CD4-positive, alpha-beta T cell treated with Interleukin-6 at 100 ng/mL for 8 hours (primary cell): ENCODE data around the gene SPRR3.

ENCODE experiments used
- DNase-seq: peaks from one replicate; pipeline ENCODE4 v3.0.0-alpha.2; 2020; ENCODE audit warnings: mixed read lengths, low spot score

Gene SPRR3, protein sequence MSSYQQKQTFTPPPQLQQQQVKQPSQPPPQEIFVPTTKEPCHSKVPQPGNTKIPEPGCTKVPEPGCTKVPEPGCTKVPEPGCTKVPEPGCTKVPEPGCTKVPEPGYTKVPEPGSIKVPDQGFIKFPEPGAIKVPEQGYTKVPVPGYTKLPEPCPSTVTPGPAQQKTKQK

DNA sequence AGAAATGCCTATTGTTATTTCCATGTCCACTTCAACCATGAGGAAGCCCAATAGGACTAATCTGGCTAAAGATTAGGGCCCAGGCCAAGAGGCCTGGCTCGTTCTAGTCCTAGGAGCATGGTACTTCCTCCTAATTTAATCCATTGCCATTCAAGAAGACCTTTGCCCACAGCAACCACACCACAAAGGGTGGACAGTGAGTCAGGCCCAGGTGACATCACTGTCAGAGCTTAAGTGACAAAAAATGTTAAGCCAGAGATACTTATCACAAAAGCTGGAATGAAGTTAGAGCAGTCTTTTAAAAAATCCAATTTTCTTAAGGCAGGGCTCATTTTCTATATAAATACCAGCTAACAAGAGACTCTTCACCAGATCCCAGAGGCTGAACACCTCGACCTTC lies at the start of gene SPRR3:
SPRR3 (plus strand) TSS at position 368 of the 400 bp plus-strand sequence. CDS start 1,272 bp downstream, outside the sequence.
- no peak for DNase-seq

DNA sequence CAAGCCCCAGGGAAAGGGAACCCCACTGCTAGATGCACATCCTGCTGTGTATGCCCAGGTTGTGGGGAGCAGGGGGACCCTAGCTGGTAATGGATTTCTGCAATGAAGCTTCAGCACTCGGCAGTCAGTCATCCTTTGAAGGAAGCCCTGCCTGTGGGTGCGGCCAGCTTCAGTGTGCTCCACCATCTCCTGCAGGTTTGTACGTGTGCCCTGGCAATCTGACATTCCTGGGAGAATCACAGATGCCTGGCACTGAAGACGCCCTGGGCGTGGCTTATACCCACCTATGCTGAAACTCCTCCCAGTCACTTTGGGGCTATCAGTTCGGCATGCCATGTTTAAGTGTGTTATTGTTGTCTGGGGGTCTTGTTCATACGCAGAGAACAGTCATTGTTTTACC lies 47.8 kb upstream of the SPRR3 start:
- DNase-seq: no peak

DNA sequence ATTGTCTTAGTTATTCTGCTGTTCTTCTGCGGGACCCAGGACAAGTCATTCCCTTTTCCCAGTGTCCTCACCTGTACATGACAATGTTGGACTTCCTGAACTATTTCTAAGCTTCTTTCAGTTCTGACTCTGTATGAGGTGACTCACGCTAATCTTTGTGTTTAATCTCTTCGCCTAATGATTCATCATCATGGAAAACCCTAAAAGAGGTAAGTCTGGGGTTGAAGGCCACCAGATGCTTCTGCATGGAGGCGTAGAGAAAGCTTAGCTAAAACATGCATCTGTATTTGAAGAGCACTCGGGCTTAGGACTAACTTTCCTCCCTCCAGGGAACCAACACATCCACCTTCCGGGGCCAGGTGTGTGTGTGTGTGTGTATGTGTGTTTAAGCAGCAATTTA lies 47.1 kb upstream of the SPRR3 start:
- DNase-seq: no peak

DNA sequence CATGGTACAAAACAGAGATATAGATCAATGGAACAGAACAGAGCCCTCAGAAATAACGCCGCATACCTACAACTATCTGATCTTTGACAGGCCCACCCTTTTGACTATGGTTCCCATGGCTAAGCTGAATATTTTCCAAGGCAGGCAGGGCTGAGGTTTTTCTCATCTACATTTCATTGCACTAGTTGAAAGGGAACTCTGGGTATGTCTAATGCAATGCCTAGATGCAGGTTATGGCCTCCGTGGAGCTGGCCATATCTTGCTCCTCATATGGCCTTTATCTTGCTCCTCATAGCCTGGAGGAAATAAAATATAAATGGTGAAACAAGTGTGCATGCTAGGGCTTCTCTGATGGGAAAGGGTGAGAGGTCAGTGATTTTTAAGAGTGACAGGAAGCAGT lies 44.0 kb upstream of the SPRR3 start:
- no peak for DNase-seq

DNA sequence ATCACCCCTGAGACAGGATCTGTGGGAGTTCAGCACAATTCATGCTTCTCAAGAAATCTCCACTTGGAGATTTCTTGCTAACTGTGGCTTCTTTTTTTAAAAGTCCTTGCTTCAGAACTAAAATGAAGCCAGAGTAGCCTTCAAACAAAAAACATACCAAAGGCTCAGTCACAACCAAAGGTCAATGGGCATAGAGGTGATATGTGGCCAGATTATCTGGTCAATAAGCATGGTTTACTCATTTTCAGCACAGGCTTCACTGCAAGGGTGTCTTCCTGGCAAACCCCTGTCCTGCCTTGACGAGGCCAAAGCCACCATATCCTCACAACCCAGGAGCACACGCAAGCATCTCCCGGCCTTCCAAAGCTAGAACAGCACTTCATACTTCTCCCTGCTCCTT lies 42.3 kb upstream of the SPRR3 start:
- no peak for DNase-seq

DNA sequence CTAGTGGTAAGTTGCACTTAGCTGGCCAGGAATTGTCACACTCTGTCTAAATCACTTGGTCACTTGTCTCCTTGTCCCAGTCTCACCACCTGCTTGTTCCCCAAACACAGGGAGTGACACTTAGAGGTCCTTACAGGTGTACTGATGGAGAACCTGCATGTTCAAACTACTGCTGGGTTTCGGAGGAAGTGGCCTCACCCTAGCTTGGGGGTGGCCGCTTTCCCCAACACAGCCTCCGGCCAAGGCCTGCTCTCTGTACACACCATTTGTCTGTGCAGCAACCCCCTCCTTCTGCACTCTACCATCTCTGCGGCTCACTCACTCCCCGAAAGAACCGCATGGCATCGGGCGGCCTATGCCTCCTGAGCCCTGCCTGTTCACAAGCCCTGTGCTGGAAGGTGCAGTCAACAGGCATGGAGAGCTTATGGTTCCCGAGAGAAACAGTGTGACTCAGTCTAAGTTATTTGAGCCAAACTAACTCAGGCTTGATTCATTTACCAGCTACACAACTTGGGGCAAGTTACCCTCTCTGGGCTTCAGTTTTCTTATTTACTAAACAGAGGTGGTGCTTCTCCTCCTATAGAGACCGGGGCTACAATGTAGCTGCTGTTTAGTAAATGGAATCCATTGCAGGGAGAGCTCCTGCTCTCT lies 41.6 kb upstream of the SPRR3 start:
- no peak for DNase-seq

DNA sequence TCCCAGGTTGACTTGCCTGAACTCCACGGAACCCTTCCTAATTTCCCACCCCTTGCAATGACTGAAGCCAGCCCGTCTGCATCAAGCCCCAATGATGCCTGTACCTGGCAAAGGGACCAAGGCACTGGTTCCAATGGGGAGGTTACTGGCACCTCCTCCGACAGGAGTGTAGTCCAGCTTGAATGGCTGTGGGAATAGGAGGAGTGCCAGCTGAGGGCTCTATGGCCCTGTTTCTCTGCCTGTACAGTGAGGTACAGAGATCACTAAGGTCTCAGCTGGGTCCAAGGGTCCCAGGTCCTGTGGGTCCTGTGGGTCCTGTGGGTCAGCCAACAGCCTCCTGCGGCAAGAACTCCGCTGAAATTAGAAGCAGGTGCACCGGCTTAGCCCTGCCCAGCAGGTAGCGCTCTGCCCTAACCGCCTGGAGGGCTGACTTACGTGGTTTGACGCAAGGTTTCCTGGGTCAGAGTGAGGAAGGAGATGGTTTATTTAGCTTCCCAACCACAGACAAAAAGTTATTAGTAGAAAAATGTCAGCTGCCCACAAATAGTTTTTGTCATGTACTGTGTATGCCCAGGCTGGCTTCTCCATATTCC lies 41.0 kb upstream of the SPRR3 start:
- DNase-seq: no peak

DNA sequence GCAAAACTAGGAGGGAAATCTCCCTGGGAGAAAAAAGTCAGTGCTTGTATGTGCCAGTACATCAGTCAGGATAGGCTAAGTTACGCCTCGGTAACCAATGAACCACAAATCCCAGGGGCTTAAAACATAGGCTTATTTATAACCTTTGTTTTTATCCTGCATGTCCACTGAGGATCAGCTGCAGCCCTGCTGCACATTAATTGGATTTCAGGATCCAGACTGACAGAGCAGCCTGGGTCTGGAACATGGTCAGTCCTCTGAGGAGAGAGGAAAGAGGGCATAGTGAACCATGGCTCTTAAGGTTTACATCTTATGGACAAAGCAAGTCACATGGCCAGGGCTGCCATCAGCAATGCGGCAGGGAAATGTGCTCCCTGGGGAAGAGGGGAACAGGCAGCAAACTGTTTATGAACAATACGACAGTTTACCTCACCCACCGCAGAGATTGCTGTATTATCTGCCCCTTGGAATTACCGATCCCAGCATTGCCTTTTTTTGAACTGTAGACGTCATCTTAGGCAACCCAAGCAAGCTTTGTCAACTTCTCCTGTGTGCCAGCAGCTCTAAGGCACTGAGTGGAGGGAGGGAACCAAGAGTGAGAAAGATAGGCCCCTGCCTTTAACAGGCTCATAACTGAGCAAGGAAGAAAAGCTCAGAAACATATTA lies 40.2 kb upstream of the SPRR3 start:
- DNase-seq: no peak

DNA sequence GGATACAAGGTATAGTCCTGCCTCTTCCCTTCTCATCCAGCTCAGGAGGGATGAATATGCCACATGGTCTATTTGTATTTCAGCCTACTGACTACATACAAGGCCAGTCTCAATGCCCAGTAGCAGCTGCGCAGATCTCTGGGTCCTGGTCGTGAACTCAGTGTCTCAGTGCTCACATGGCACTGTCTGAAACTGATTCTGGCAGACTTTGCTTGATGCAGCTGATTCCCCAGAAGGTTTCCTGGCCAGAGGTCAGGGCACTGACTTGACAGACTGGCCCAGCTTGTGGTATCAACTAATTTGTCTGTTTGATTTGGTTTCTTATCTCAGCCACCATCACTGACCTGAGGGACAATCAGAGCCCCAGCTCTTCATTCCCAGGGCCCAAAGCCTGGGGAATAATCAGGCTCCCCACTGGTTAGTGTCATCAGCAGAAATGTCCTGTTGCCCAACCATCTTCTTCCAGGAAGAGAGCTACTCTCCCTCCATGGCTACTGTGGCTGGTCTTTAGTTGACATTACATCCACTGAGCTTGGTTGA lies 38.6 kb upstream of the SPRR3 start:
- no peak for DNase-seq

DNA sequence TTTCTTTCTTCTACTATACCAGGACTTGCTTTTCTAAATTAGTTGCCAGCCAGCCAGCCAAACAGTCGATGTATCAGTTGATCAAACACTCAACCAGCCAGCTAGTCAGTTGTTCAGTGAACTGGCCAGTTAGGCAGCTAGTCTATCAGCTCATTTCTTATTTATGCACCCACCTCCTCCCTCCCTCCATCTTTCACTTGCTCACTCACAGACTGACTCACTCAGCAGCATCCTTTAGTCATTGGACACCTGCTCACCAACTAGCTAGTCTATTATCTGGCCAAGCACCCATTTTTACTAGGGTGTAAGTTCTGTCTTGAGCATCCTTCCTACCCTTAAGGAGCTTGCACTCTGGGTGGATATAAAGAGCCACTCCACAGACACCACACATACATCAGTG lies 37.0 kb upstream of the SPRR3 start:
- DNase-seq: no peak

DNA sequence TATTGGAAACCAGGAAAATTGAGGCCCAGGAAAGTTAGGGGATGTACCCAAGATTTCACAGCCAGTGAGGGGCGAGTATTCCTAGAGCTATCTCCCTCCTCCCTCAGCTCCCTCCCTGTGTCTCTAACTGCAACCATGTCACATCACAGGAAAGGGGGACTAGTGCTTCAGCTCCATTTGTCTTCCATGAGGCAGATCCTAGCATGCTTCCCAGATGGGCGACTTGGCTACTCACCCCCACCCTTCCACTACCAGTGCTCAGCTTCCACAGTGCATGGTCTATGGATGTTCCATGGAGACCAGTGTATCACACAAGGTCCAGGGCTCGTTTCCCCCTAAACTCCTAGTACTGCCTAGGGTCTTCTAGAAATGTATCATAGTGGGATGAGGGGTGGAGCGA lies 35.7 kb upstream of the SPRR3 start:
- DNase-seq: no peak

DNA sequence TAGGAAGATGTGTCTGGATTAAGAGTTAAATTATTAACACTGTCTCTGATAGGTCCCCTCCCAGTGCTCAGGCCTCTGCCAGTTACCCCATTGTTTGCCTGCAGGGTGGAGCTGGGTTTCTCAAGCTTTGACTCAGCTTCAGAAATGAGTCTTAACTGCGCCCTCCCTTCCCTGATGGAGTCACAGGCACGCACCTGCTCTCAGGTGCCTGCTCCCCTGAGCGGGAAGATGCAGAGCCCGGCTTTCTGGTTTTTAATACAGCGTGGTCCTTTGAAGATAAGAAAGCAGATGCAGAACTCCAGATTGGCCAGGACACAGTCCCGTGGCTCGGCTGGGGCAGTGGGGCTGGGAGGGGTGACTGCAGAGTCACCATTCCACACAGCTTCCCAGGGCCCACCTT lies 34.3 kb upstream of the SPRR3 start:
- no peak for DNase-seq

DNA sequence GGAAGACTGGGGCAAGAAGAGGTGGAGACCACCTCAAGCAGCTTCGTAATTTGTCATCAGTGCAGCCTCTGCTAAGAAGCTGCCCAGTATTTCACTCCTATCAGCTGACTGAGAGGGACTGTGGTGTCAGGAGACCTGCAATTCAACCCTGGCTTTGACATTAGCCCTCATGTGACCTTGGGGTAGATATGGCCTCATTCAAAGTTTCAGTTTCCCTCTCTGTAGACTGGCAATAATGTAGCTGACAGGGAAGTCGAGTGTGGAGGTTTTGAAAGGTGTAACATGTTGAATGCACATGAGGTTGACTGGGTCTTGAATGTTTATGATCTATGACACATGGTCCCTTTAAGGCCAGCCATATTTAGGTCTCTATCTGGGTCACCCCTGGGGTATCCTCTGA lies 33.3 kb upstream of the SPRR3 start:
- no peak for DNase-seq

DNA sequence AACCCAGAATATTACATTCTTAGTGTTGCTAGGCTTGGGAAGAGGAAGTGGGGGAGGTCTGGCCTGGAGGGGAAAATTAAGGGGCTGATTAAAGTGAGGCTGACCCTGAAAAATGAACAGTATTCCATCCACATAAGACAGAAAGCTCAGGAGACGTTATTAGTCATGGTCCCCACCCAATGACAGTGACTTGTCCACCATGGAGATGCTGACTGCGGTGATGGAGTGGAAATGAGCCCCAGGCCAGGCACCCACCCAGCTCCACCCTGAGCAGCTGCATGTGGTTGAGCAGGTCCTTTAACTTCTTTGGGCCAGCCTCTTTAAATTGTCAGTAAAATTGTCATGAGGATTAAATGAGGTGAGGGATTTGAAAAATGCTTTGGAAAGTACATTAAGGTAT lies 32.5 kb upstream of the SPRR3 start:
- DNase-seq: no peak

DNA sequence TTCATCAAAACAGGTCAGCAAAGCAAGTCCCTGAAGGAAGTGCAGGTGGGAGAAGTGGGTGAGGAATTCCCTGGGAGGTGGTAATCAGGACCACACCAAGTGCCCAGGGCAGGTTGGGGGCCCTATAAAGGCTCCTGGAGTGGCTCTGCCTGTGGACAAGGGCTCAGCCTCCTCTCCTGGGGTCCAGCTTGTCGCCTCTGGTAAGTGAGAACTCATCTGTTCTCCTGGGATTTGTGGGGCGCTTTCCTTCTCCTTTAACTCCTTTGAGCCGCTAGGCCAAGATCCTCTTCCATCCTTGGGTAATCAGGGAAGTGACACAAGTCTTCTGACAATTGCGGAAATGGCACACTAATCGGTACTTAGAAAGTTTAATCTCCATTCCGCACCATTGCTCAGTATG lies 31.1 kb upstream of the SPRR3 start, which contains the start of gene SPRR4:
SPRR4 (plus strand) TSS at position 154 of the 400 bp plus-strand sequence. CDS start 1,243 bp downstream, outside the sequence.
- DNase-seq: no peak

DNA sequence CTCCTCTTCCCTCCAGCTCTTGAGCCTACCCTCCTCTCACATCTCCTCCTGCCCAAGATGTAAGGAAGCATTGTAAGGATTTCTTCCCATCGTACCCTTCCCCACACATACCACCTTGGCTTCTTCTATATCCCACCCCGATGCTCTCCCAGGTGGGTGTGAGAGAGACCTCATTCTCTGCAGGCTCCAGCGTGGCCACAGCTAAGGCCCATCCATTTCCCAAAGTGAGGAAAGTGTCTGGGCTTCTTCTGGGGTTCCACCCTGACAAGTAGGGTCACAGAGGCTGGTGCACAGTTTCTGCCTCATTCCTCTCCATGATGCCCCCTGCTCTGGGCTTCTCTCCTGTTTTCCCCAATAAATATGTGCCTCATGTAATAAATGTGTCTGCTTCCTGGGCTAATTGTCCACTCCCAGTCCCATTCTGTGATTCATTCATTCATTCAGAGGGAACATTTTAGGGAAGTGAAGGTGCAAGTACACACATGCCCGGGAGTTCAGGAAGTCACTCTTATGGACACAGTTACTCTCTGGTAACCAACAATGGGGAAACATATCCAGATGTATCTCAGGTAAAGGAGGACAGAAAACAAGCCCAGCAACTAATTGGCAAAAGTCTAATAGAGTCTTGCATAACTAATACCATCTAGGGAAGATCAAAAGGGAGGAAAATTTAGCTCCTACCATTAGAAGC lies 29.2 kb upstream of the SPRR3 start:
- DNase-seq: no peak

DNA sequence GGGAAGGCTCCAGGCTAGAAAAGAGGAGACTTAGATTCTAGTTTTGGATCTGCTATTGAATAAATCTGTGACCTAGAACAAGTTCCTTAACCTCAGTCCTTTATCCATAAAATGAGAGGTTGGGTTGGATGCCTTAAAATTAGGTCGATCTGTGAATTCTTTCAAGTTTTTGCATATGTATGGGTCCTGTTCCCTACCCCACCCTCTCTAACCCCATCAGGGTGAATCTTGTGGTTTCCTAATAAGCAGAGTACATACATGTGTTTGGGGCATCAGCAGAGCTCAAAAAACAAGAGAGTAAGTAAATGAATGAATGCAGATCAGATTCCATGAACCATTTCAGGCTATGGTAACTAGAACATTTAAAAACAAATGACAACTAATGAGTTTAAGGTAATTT lies 24.9 kb upstream of the SPRR3 start:
- DNase-seq: no peak

DNA sequence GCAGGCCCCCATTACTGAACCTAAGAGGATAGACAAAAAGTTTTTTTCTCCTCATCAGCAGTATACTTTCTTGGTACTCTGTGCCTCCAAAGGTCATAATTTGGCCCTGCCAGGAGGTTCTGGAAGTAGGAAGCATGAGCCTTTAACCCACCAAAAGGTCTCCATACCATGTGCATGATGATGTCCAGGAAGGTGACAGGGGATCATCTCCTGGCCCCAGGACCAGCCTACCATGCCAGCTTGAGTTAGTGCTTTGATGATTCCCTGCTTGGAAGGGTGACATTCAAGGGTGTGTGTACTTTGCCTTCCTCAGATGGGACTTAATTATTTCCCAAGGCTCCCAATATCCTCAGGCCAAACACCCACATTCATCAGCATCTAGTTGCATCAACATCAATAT lies 23.9 kb upstream of the SPRR3 start:
- DNase-seq: no peak

DNA sequence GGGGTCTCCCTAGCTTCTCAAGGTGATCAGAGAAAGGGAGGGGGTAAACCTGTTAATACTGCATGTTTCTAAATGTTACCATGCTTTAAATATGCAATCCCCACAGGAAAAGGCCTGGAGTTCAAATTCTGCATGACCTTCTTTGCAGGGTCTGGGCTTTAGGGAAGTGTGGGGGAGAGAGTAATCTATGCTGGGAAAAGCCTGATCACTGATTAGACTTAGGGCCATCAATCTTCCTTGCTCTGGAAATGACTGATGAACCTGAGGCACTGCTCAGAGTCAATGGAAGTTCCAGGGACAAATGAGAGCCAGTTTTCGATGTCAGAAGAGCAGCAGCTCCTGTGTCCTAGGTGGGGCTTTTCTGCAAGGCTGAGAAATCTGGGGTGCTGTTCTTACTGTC lies 20.9 kb upstream of the SPRR3 start:
- no peak for DNase-seq

DNA sequence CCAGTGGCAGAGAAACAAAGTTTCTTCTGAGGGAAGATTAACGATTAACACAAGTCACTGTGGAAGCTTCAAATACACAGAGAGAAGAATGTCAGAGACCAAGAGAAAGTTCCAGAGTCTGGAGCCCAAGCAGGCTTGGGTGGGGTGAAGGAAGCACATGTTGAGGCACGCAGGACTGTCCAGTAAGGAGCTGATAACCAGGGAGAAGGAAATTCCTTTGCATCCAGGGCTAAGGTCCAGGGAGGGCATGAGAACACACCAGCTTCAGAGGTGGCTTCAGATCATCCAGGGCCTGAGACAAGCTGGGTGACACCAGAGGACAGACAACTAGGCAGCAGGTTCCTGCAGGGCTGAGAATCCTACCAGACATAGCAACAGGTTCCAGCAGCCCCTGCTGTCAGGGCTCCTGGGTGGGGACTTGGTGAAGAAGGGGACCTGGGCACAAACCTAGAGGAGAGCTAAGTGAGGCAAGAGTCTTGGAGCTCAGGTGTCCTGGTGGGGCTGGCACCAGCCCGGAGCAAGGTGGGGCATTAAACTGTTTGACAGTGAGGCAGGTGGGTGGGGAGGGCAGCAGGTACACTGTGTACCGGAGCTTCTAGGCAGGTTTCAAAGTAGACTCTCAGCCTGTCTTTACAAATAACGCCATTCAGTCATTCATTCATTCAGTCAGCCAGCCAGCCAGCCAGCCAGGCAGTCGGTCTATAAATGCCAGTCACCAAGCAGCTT lies 20.2 kb upstream of the SPRR3 start:
- no peak for DNase-seq

DNA sequence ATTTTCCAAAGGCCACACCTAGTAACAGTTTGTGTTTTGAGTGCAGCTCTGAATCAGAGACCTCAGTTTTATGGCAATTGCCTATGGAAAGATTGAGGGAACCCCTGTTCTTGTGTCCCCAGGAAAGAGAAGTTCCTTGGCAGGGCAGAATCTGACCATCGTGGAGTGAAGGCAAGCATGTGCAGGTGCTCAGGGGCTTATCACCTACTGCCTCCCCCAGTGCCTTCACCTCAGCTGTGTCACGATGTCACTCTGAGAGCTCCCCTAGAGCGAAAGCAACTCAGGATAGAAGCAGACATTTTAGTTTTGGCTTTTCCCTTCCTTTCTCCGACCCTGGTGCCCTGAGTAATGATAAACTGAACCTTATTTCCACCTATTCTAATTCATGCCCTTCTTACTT lies 19.5 kb upstream of the SPRR3 start:
- DNase-seq: no peak

DNA sequence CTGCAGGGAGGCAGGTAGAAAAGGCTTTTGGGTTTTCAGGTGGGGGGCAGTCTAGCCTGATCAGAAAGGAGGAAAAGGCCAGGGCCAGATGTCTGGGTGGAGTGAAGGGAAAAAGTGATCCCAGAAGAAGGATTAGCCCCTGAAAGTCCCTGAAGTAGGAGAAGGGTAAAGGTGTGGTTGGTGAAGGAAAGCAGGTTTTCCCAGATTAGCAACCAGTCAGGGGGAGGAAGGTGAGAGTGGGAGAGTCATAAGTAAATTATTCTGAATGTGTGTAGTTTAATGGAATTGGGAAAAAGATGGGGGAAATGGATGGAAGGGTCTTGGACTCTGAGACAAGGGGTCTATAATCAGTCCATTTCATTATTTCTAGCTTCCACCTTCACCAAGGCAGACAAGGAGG lies 18.3 kb upstream of the SPRR3 start:
- DNase-seq: no peak
